ENCODE data around the gene RHOT2.

The RHOT2 gene

DNA sequence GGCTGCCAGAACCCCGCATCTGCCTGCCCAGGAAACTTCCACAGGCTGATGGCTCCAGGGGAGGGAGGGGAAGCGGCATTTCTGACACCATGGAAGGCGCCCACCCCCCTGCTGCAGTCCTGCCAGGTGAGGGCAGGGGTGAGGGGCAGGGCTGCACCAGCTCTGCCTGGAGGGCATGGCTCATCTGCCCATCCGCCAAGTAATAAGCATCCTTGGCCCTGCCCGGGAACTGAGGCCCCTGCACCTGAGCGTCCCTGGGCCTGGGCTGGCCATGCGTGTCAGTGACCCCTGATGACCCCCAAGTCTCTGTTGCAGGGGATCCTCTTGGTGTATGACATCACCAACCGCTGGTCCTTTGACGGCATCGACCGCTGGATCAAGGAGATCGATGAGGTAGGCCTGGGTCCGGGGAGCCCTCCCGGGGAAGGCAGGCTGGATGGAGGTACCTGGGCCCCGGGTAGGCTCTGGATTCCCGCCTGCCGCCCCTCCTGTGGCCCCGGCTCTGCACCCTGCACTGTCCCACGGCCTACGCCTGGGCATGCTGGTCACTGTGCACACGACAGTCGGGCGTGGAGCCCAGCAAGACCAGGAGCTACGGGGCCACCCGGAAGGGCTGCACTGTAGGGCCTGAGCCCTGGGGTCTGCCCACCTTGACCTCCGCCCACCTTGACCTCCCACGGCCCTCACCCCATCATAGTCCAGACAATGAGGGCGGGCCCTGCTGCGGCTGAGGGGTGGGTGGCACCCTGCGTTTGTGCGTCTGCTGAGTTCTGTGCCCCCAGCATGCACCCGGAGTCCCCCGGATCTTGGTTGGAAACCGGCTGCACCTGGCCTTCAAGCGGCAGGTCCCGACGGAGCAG lies 42.6 kb upstream of the RHOT2 start:
- TF ChIP-seq CTCF (conservative IDR thresholded peaks at IDR 0.05) (no peak), ZFX (IDR thresholded peaks at IDR 0.05) (no peak)
- H3K27ac ChIP-seq = no peak overlapping the region

- no peak overlapping the region for H3K27ac ChIP-seq
- TF ChIP-seq CTCF (conservative IDR thresholded peaks at IDR 0.05) (no peak), ZFX (IDR thresholded peaks at IDR 0.05) (no peak)
Observed at GRCh38 chr16:625977-626765, 41.8 kb upstream of the RHOT2 start.

DNA sequence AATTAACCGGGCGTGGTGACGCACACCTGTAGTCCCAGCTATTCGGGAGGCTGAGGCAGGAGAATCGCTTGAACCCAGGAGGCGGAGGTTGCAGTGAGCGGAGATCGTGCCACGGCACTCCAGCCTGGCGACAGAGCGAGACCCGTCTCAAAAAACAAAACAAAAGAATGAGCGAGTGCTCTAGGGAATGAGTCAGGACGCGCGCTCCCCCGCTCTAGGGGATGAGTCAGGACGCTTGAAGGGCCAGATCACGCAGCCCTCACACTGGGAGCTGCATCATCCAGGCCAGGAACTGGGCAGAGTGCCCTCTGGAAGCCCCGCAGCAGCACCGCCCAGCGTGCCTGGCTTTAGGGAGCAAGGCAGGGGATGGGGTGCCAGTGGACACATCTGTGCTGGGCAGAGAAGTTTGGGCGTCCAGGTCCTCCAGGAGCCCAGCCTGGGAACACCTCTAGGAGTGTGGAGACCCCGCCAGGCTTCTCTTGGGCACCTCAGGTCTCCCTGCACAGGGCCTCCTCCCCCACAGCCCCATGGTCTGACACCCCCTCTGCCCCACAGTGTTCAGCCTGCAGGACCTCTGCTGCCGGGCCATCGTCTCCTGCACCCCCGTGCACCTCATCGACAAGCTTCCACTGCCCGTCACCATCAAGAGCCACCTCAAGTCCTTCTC lies 41.0 kb upstream of the RHOT2 start:
- no peak overlapping the region for H3K27ac ChIP-seq
- TF ChIP-seq CTCF (conservative IDR thresholded peaks at IDR 0.05) = no peak
- TF ChIP-seq ZFX (IDR thresholded peaks at IDR 0.05) = no peak

GRCh38 chr16:627454-628239 lies 40.3 kb upstream of the RHOT2 start:
- TF ChIP-seq ZFX (IDR thresholded peaks at IDR 0.05) (no peak), CTCF (conservative IDR thresholded peaks at IDR 0.05) (no peak)
- no peak overlapping the region for H3K27ac ChIP-seq

GRCh38 chr16:628321-629061 lies 39.4 kb upstream of the RHOT2 start:
- no peak for TF ChIP-seq ZFX (IDR thresholded peaks at IDR 0.05)
- TF ChIP-seq CTCF (conservative IDR thresholded peaks at IDR 0.05) = no peak
- no peak overlapping the region for H3K27ac ChIP-seq

- TF ChIP-seq CTCF (conservative IDR thresholded peaks at IDR 0.05) = no peak
- TF ChIP-seq ZFX (IDR thresholded peaks at IDR 0.05) = no peak
Observed at GRCh38 chr16:629185-629832, 38.6 kb upstream of the RHOT2 start.

More at GRCh38 chr16:629185-629832, 38.6 kb upstream of the RHOT2 start:
- H3K27ac ChIP-seq = no peak overlapping the region
